Endometrial microvascular endothelial cells (primary cell): Measurements from ENCODE around the gene TCP11L2. TPM values are rescaled to one million over a fixed set of nuclear protein-coding genes. Genes with fewer than 3 reads are reported as not detected.

ENCODE experiments used
- in situ Hi-C: cut with HindIII; loops from 2 replicates; pipeline ENCODE4 v1.10.0; 2017; ENCODE audit warnings: low sequenced_read_pairs, low pct_unique_long_range_greater_than_20kb; ENCODE audit errors: inconsistent ontology term
- total RNA-seq: library from RNA; depleted of rRNA; stranded (reverse); fragments of >200 nt; gene quantifications from one replicate; pipeline ENCODE4 v1.2.3, GENCODE V29; 2015; ENCODE audit errors: inconsistent ontology term

TCP11L2 gene
- total RNA-seq: 10.8 TPM

GRCh38 chr12:106302401-106303201 lies at the start of gene TCP11L2:
TSS of gene TCP11L2 (plus strand) at chr12:106302733. CDS start at chr12:106311076, 8,343 bp downstream.
- in situ Hi-C loops: no loop called here

- in situ Hi-C loops: no loop called here
Measured at GRCh38 chr12:106254724-106255123, 47.8 kb upstream of the TCP11L2 start.

- in situ Hi-C loops: no loop called here
Measured at GRCh38 chr12:106255493-106255892, 47.0 kb upstream of the TCP11L2 start.

GRCh38 chr12:106255952-106256351 lies 46.6 kb upstream of the TCP11L2 start:
- in situ Hi-C loops: no loop called here

- in situ Hi-C loops: no loop called here
Measured at GRCh38 chr12:106256524-106256923, 46.0 kb upstream of the TCP11L2 start.

- in situ Hi-C loops: no loop called here
Measured at GRCh38 chr12:106258226-106258625, 44.3 kb upstream of the TCP11L2 start.

- in situ Hi-C loops: no loop called here
Measured at GRCh38 chr12:106258935-106259334, 43.6 kb upstream of the TCP11L2 start.

- in situ Hi-C loops: no loop called here
Measured at GRCh38 chr12:106265116-106265515, 37.4 kb upstream of the TCP11L2 start.

GRCh38 chr12:106267535-106267934 lies 35.0 kb upstream of the TCP11L2 start:
- in situ Hi-C loops: no loop called here

GRCh38 chr12:106269150-106269771 lies 33.3 kb upstream of the TCP11L2 start:
- in situ Hi-C loops: no loop called here

GRCh38 chr12:106271575-106272505 lies 30.7 kb upstream of the TCP11L2 start:
- in situ Hi-C loops: no loop called here

GRCh38 chr12:106273491-106273890 lies 29.0 kb upstream of the TCP11L2 start:
- in situ Hi-C loops: no loop called here

GRCh38 chr12:106274012-106274411 lies 28.5 kb upstream of the TCP11L2 start:
- in situ Hi-C loops: no loop called here

GRCh38 chr12:106274575-106275121 lies 27.9 kb upstream of the TCP11L2 start:
- in situ Hi-C loops: no loop called here

- in situ Hi-C loops: no loop called here
Measured at GRCh38 chr12:106275458-106275857, 27.1 kb upstream of the TCP11L2 start.

- in situ Hi-C loops: no loop called here
Measured at GRCh38 chr12:106276032-106276740, 26.3 kb upstream of the TCP11L2 start.

GRCh38 chr12:106280106-106280505 lies 22.4 kb upstream of the TCP11L2 start:
- in situ Hi-C loops: no loop called here

GRCh38 chr12:106281056-106281782 lies 21.3 kb upstream of the TCP11L2 start:
- in situ Hi-C loops: no loop called here
